T-cell (primary cell): ENCODE results near the gene TEN1. TPM values are rescaled to one million over a fixed set of nuclear protein-coding genes. Genes with fewer than 3 reads are reported as not detected.

ENCODE experiments used
- ATAC-seq, 4 experiments: fragments of 200-7000 bp in 3 of 4; fragments of 150-1000 bp in 1 of 4; cut with Tn5 transposase; replicated peaks in 1 of 4; 1 replicate in 3 of 4; 2 replicates in 1 of 4; pipeline ENCODE4 v1.10.0; 2021; ENCODE audit warnings: moderate library complexity in 3 of 4, mild to moderate bottlenecking in 2 of 4, moderate number of reproducible peaks in 1 of 4
- CTCF ChIA-PET, 2 donors: fragments of 300-600 bp; sonication (Branson Sonifier 250); formaldehyde crosslinking; loops; one replicate each; lab custom pipeline; 2022; ENCODE audit warnings: antibody characterized with exemption in 2 of 2; lab: Charles Lee
- POLR2A ChIA-PET, 2 donors: fragments of 300-600 bp; sonication (Branson Sonifier 250); formaldehyde crosslinking; loops; one replicate each; lab custom pipeline; 2022; ENCODE audit warnings: antibody characterized with exemption in 2 of 2; lab: Charles Lee
- DNase-seq, 35 experiments: peaks; one replicate each; pipeline versions ENCODE4 v3.0.0 to v3.0.0-alpha.2; 2013 to 2023
- H3K27ac ChIP-seq: one replicate; pipeline ENCODE4 v1.5.1; 2013; ENCODE audit warnings: low read length
- H3K27me3 ChIP-seq, 2 experiments: replicated peaks in 1 of 2; 1 replicate in 1 of 2; 2 replicates in 1 of 2; pipeline versions ENCODE4 v1.6.1 to v1.7.0; 2013; ENCODE audit warnings: low read length in 1 of 2, mixed read lengths in 1 of 2; ENCODE audit not compliant: control insufficient read depth in 2 of 2, insufficient read depth in 2 of 2; ENCODE audit errors: extremely low read depth in 1 of 2
- H3K36me3 ChIP-seq, 2 donors: 1 replicate in 1 of 2; 2 replicates in 1 of 2; pipeline versions ENCODE4 v1.6.1 to v1.7.0; 2013; ENCODE audit warnings: low read length in 1 of 2; ENCODE audit not compliant: control insufficient read depth in 2 of 2, insufficient read depth in 1 of 2; ENCODE audit errors: extremely low read depth in 1 of 2
- H3K4me1 ChIP-seq, 2 experiments: 1 replicate in 1 of 2; 2 replicates in 1 of 2; pipeline versions ENCODE4 v1.6.1 to v1.7.0; 2013; ENCODE audit warnings: low read length in 2 of 2, mixed read lengths in 1 of 2; ENCODE audit not compliant: insufficient read depth in 2 of 2, control insufficient read depth in 1 of 2; ENCODE audit errors: extremely low read depth in 1 of 2
- H3K4me3 ChIP-seq, 2 donors: 1 replicate in 1 of 2; 2 replicates in 1 of 2; pipeline versions ENCODE4 v1.5.1 to v1.7.0; 2013; ENCODE audit warnings: mild to moderate bottlenecking in 2 of 2, low read length in 1 of 2, moderate library complexity in 1 of 2; ENCODE audit not compliant: control insufficient read depth in 1 of 2; ENCODE audit errors: extremely low read depth in 1 of 2
- H3K9me3 ChIP-seq: 2 replicates; pipeline ENCODE4 v1.7.0; 2013
- H3K27ac Mint-ChIP-seq, 2 donors: one replicate each; pipeline ENCODE4 v1.8.0; 2020 to 2021; ENCODE audit warnings: mild to moderate bottlenecking in 2 of 2, mixed read lengths in 2 of 2
- H3K27me3 Mint-ChIP-seq, 2 donors: one replicate each; pipeline ENCODE4 v1.8.0; 2021 to 2022; ENCODE audit warnings: mixed read lengths in 2 of 2
- H3K36me3 Mint-ChIP-seq: one replicate; pipeline ENCODE4 v1.8.0; 2021; ENCODE audit warnings: mixed read lengths
- H3K4me1 Mint-ChIP-seq, 3 donors: one replicate each; pipeline ENCODE4 v1.8.0; 2020 to 2022; ENCODE audit warnings: mixed read lengths in 3 of 3, mild to moderate bottlenecking in 1 of 3
- H3K4me3 Mint-ChIP-seq, 3 donors: one replicate each; pipeline ENCODE4 v1.8.0; 2020 to 2022; ENCODE audit warnings: mild to moderate bottlenecking in 3 of 3, mixed read lengths in 3 of 3, moderate library complexity in 3 of 3
- H3K9me3 Mint-ChIP-seq, 3 donors: one replicate each; pipeline ENCODE4 v1.8.0; 2020 to 2022; ENCODE audit warnings: mixed read lengths in 3 of 3
- WGBS: methylation state at CpG from one replicate; pipeline ENCODE4 v1.1.5; 2013; ENCODE audit warnings: missing lambda C conversion rate; ENCODE audit not compliant: insufficient coverage; 5-methylcytosine and 5-hydroxymethylcytosine counted together
- total RNA-seq, 35 experiments: library from RNA in 6 of 35; stranded (reverse) in 6 of 35; fragments of 120-200 nt in 1 of 35; gene quantifications; one replicate each; pipeline versions ENCODE4 v1.2.1 to v1.2.4 and lab custom pipeline; 2013 to 2026

TEN1 gene
- total RNA-seq, 5 donors from 2014 or later (not counting 1 experiment from before 2014, with no cell fraction given), result 12.8 to 15.3 (median 14.3) TPM

GRCh38 chr17:75941442-75941819 is 37.6 kb upstream of the TEN1 start:
- peaks cover 0 to 16% of the 10 kb centered on the region in 2 experiments for H3K4me1 ChIP-seq
- WGBS, result no CpG with 5 or more reads among the region's 6 CpGs
- peaks cover 9 to 19% (median 14%) of the 10 kb centered on the region in 3 donors for H3K4me1 Mint-ChIP-seq
- H3K27me3 ChIP-seq, result no peaks in the 10 kb centered on the region
- DNase-seq (no peak), ATAC-seq (no peak)
- no peak overlapping the region for H3K27ac ChIP-seq
- H3K9me3 Mint-ChIP-seq, result no peaks in the 10 kb centered on the region
- H3K9me3 ChIP-seq, result no peaks in the 10 kb centered on the region
- peaks cover 2 to 5% of the 10 kb centered on the region in 2 donors for H3K36me3 ChIP-seq
- H3K4me3 Mint-ChIP-seq, result peak overlapping the region; percentile 84 to 87 (median 86)
- H3K36me3 Mint-ChIP-seq, result peaks cover 4% of the 10 kb centered on the region
- H3K27me3 Mint-ChIP-seq, result no peaks in the 10 kb centered on the region
- peak overlapping the region; percentile 49 to 58 for H3K27ac Mint-ChIP-seq
- ChIA-PET POLR2A (interaction anchor here (0.5 to 0.6 kb wide), 2 partner anchors 163 to 440 kb away, joined by 3 read pairs; no protein-coding TSS in a partner anchor), CTCF (interaction anchor here in 1 of 2 donors (0.5 to 1.0 kb wide), 3 partner anchors 47 to 157 kb away, joined by 3 to 9 read pairs (median 3); partner anchors contain the start of genes UNK and WBP2)
- H3K4me3 ChIP-seq, result peak overlapping the region; percentile 48 to 75

DNA sequence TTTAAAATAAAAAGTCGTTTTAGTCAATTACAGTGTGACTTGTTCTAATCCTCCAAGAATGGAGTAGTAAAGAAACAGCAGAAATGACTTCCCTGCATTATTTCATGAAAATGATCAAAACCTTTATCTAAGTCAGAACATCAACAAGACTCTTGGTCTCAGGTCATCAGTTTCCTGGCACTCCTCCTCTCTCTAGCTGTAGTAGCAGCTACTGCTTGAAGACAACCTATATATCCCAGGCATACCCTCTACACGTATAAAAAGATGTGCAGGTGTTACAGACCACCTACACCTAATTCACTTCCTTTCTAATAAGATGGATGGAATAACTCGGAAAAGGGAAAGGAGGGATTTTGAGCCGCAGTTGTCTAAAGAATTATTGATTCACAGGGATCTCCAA is 36.6 kb upstream of the TEN1 start:
- POLR2A ChIA-PET, result no interaction called here
- H3K4me3 ChIP-seq, result no peak overlapping the region
- peaks cover 2 to 9% of the 10 kb centered on the region in 2 donors for H3K36me3 ChIP-seq
- no peaks in the 10 kb centered on the region for H3K9me3 Mint-ChIP-seq
- peaks cover 9 to 19% (median 14%) of the 10 kb centered on the region in 3 donors for H3K4me1 Mint-ChIP-seq
- DNase-seq (no peak), ATAC-seq (no peak)
- CTCF ChIA-PET, result interaction anchor here in 1 of 2 donors (0.7 kb wide), 1 partner anchor 560 kb away, joined by 10 read pairs; no protein-coding TSS in a partner anchor
- no peaks in the 10 kb centered on the region for H3K27me3 Mint-ChIP-seq
- H3K9me3 ChIP-seq, result no peaks in the 10 kb centered on the region
- WGBS, result no CpG with 5 or more reads among the region's 4 CpGs
- peaks cover 6% of the 10 kb centered on the region for H3K36me3 Mint-ChIP-seq
- H3K27me3 ChIP-seq, result no peaks in the 10 kb centered on the region
- peaks cover 0 to 16% of the 10 kb centered on the region in 2 experiments for H3K4me1 ChIP-seq
- no peak overlapping the region for H3K27ac Mint-ChIP-seq
- no peak overlapping the region for H3K4me3 Mint-ChIP-seq
- no peak overlapping the region for H3K27ac ChIP-seq

GRCh38 chr17:75943491-75943890 is 35.5 kb upstream of the TEN1 start:
- ChIA-PET POLR2A (no interaction called here), CTCF (no interaction called here)
- Mint-ChIP-seq H3K27ac (no peak overlapping the region), H3K9me3 (no peaks in the 10 kb centered on the region), H3K27me3 (no peaks in the 10 kb centered on the region), H3K36me3 (peaks cover 9% of the 10 kb centered on the region), H3K4me1 (peaks cover 9 to 19% (median 14%) of the 10 kb centered on the region in 3 donors), H3K4me3 (no peak overlapping the region)
- WGBS, result no CpG with 5 or more reads among the region's 1 CpG
- Histone ChIP-seq H3K27ac (no peak overlapping the region), H3K4me3 (no peak overlapping the region), H3K27me3 (no peaks in the 10 kb centered on the region), H3K9me3 (no peaks in the 10 kb centered on the region), H3K4me1 (peaks cover 0 to 16% of the 10 kb centered on the region in 2 experiments), H3K36me3 (peaks cover 0 to 19% of the 10 kb centered on the region in 2 donors)
- ATAC-seq (no peak), DNase-seq (no peak)

DNA sequence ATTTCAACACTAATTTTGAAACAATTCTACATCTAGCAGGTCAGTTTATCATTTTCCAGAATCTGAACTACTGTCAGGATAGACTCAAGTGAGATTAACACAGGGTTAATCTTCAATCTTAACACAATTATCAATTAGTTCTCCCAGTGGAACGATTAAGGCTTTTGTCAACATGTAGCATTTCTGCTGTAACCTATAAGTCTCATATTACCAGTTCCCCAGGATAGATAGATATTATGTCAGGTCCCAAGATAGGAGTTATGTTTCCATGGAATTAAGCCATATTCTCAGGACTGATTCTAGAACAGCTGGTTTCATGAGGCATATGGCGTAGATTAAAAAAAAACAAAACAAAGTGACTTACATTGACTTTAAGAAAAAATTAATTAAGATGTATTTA is 33.8 kb upstream of the TEN1 start:
- no peaks in the 10 kb centered on the region for H3K9me3 ChIP-seq
- peaks cover 2 to 33% of the 10 kb centered on the region in 2 donors for H3K36me3 ChIP-seq
- no CpG with 5 or more reads among the region's 2 CpGs for WGBS
- no peak for DNase-seq
- CTCF ChIA-PET, result no interaction called here
- H3K27me3 ChIP-seq, result no peaks in the 10 kb centered on the region
- H3K4me1 ChIP-seq, result peaks cover 0 to 11% of the 10 kb centered on the region in 2 experiments
- H3K9me3 Mint-ChIP-seq, result no peaks in the 10 kb centered on the region
- no peak overlapping the region for H3K4me3 ChIP-seq
- ATAC-seq, result no peak
- H3K4me3 Mint-ChIP-seq, result no peak overlapping the region
- H3K4me1 Mint-ChIP-seq, result peaks cover 7 to 14% (median 14%) of the 10 kb centered on the region in 3 donors
- H3K27ac ChIP-seq, result no peak overlapping the region
- no peaks in the 10 kb centered on the region for H3K27me3 Mint-ChIP-seq
- no peak overlapping the region for H3K27ac Mint-ChIP-seq
- H3K36me3 Mint-ChIP-seq, result peaks cover 18% of the 10 kb centered on the region
- POLR2A ChIA-PET, result no interaction called here

DNA sequence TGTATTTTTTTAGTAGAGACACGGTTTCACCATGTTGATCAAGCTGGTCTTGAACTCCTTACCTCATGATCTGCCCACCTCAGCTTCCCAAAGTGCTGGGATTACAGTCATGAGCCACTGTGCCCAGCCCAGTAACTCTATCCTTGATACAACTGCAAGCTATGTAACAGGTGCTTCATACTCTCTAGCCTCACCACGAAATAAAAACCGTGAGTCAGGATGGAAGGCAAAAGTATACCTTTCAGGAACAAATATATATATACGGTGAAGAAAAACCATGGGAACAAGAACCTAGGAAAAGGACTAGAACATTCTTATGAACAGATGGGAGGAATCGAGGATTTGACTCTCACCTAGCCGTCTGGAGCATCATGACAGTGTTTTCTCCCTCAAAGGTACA is 28.6 kb upstream of the TEN1 start:
- ChIA-PET POLR2A (no interaction called here), CTCF (no interaction called here)
- peaks cover 13 to 74% of the 10 kb centered on the region in 2 donors for H3K36me3 ChIP-seq
- no peaks in the 10 kb centered on the region for H3K27me3 ChIP-seq
- Mint-ChIP-seq H3K36me3 (peaks cover 35% of the 10 kb centered on the region), H3K27me3 (no peaks in the 10 kb centered on the region), H3K9me3 (no peaks in the 10 kb centered on the region), H3K4me1 (peaks cover 0 to 4% (median 0%) of the 10 kb centered on the region in 3 donors), H3K4me3 (no peak overlapping the region), H3K27ac (no peak overlapping the region)
- H3K4me3 ChIP-seq, result no peak overlapping the region
- ATAC-seq, result no peak
- H3K4me1 ChIP-seq, result no peaks in the 10 kb centered on the region
- 100% methylated on average over 1 of the region's 6 CpGs for WGBS
- H3K9me3 ChIP-seq, result no peaks in the 10 kb centered on the region
- no peak for DNase-seq
- no peak overlapping the region for H3K27ac ChIP-seq

DNA sequence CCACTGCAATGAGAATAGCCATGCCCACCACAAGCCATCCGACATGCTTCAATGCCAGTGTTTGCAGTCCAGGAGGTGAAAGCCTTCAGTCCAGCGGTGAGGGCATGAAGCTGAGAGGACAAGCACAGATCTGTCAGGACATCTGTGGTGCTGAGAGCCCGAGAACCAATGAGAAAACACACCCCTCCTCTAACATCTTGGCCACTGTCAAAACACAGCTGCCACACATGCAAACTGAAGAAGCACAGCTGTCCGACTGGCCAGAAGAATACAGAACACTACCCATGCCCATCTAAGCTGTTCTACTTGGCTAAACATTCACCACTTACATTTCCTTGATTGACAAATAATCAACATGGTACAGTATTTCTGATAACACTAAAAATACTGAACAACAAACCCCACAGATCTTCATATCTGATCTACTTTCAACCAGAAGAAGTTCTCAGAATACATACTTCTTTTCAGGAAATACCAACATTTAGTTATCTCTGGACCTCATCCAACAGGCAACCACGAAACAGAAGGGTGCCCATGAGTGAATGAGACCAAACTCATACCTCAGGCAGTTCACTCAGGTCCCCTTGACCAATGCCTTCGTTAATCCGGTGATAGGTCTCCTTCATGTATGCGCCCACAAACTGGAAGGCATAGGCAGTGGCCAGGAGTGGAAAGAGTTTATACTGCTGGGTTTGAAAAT is 28.0 kb upstream of the TEN1 start:
- H3K9me3 Mint-ChIP-seq, result no peaks in the 10 kb centered on the region
- Histone ChIP-seq H3K27ac (no peak overlapping the region), H3K27me3 (no peaks in the 10 kb centered on the region), H3K4me1 (no peaks in the 10 kb centered on the region), H3K4me3 (no peak overlapping the region), H3K9me3 (no peaks in the 10 kb centered on the region), H3K36me3 (peaks cover 18 to 79% of the 10 kb centered on the region in 2 donors)
- ChIA-PET POLR2A (interaction anchor here in 1 of 2 donors (0.6 kb wide), 1 partner anchor 257 kb away, joined by 3 read pairs; no protein-coding TSS in a partner anchor), CTCF (interaction anchor here (0.6 kb wide), 3 partner anchors 96 to 193 kb away, joined by 3 to 4 read pairs (median 3); no protein-coding TSS in a partner anchor)
- H3K27ac Mint-ChIP-seq, result no peak overlapping the region
- no peak overlapping the region for H3K4me3 Mint-ChIP-seq
- H3K36me3 Mint-ChIP-seq, result peaks cover 38% of the 10 kb centered on the region
- H3K4me1 Mint-ChIP-seq, result peaks cover 0 to 4% (median 0%) of the 10 kb centered on the region in 3 donors
- no peaks in the 10 kb centered on the region for H3K27me3 Mint-ChIP-seq
- 84% methylated on average over 3 of the region's 8 CpGs for WGBS
- ATAC-seq (peak in 1 of 4 experiments; percentile 24), DNase-seq (no peak)
